ENCODE data around the gene PARVG.

The PARVG gene

GRCh38 chr22:44246615-44247326 is 66.0 kb downstream of the PARVG start:
- DNase-seq, result no peak

GRCh38 chr22:44247346-44247745 is 66.6 kb downstream of the PARVG start:
- no peak for DNase-seq

- no peak for DNase-seq
These were observed 67.5 kb downstream of the PARVG start for GRCh38 chr22:44247923-44248892.

GRCh38 chr22:44248926-44249325 is 68.2 kb downstream of the PARVG start:
- no peak for DNase-seq

- no peak for DNase-seq
These were observed 68.8 kb downstream of the PARVG start for GRCh38 chr22:44249376-44250147.

- no peak for DNase-seq
These were observed 74.1 kb downstream of the PARVG start for GRCh38 chr22:44254811-44255210.

DNA sequence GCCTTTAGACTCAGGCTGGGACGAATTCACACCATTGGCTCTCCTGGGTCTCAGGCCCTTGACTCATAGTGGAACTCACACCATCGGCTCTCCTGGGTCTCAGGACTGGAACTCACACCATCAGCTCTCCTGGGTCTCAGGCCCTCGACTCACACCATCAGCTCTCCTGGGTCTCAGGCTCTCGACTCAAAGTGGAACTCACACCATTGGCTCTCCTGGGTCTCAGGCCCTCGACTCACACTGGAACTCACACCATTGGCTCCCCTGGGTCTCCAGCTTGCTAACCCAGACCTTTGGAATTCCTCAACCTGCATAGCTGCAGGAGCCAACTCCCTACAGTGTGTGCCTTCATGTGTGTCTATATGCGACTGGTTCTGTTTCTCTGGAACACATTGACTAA is 75.4 kb downstream of the PARVG start:
- no peak for DNase-seq

DNA sequence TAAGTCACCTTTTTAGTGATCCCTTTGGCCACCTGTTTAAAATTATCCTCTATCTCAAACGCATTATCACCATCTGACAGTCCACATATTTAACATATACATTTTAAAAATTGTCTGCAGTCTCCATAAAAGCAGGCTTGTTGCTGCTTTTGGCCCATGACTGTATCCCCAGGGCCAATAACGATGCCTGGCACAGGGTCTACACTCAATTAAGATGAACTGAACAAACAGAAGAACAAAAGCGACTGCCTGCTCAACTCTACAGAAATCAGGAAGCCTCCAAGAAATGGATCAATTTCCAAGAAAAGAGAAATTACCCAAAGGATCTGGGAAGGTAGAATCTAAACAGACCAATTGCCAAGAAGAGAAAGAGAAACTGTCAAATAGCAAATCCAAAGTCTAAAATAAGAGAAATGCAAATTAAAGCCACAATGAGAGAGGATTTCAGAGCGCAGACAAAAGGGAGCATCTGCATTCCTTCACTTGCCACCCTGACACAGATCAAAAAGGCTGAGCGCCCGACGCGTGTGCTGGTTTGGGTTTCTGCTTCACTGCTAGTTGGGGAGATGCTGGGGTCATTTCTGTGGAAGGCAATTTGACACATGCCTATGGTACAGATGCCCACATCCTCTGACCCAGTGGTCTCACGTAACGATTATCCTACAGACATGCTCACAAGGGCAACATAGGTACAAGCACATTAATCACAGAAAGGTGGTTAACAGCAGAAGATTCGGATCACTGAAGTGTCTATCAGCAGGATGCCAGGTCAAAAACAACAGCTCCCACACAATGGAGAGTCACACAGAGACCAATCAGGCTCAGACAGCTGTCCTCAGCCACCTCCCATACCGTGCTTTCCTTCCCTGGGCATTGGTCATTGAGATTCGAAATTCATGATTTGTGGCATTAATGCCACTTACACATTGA is 76.1 kb downstream of the PARVG start:
- DNase-seq, result no peak
